GM19452 (cell line): ENCODE data around the gene ZNRF4.
"Not testable (repeated sequence)": the region's sequence is repeated elsewhere in the genome, so short reads cannot be mapped to it uniquely, and the experiment has no call there.

Experiments
- ATAC-seq: cut with Tn5 transposase; IDR thresholded peaks from one replicate; pipeline ENCODE4 v1.9.1; 2021; ENCODE audit not compliant: unreplicated experiment

The ZNRF4 gene

GRCh38 chr19:5455367-5456129 lies at the start of gene ZNRF4:
TSS of gene ZNRF4 (plus strand) at chr19:5455417. CDS start at chr19:5455492, 75 bp downstream.
- ATAC-seq: no peak

- not testable (repeated sequence) for ATAC-seq
These were observed 49.0 kb upstream of the ZNRF4 start for GRCh38 chr19:5406198-5406597.

- no peak for ATAC-seq
These were observed 48.4 kb upstream of the ZNRF4 start for GRCh38 chr19:5406816-5407215.

GRCh38 chr19:5407356-5407755 lies 47.9 kb upstream of the ZNRF4 start:
- ATAC-seq: no peak

GRCh38 chr19:5417495-5418436 lies 37.5 kb upstream of the ZNRF4 start:
- ATAC-seq: no peak

- ATAC-seq: no peak
These were observed 36.5 kb upstream of the ZNRF4 start for GRCh38 chr19:5418677-5419076.

- ATAC-seq: no peak
These were observed 34.3 kb upstream of the ZNRF4 start for GRCh38 chr19:5420953-5421352.

- ATAC-seq: no peak
These were observed 31.6 kb upstream of the ZNRF4 start for GRCh38 chr19:5423567-5424125.

GRCh38 chr19:5424192-5424973 lies 30.8 kb upstream of the ZNRF4 start:
- ATAC-seq: no peak

GRCh38 chr19:5425260-5425659 lies 30.0 kb upstream of the ZNRF4 start:
- no peak for ATAC-seq

- ATAC-seq: no peak
These were observed 25.0 kb upstream of the ZNRF4 start for GRCh38 chr19:5430237-5430636.

GRCh38 chr19:5432687-5433086 lies 22.5 kb upstream of the ZNRF4 start:
- ATAC-seq: no peak

- ATAC-seq: no peak
These were observed 20.8 kb upstream of the ZNRF4 start for GRCh38 chr19:5434351-5434917.

- no peak for ATAC-seq
These were observed 20.1 kb upstream of the ZNRF4 start for GRCh38 chr19:5434970-5435641.

GRCh38 chr19:5435642-5436017 lies 19.6 kb upstream of the ZNRF4 start:
- no peak for ATAC-seq

GRCh38 chr19:5436106-5436947 lies 18.9 kb upstream of the ZNRF4 start:
- ATAC-seq: no peak

GRCh38 chr19:5436948-5437306 lies 18.3 kb upstream of the ZNRF4 start:
- no peak for ATAC-seq

- ATAC-seq: not testable (repeated sequence)
These were observed 16.5 kb upstream of the ZNRF4 start for GRCh38 chr19:5438756-5439155.

- ATAC-seq: no peak
These were observed 15.8 kb upstream of the ZNRF4 start for GRCh38 chr19:5439452-5439851.
